Transverse colon (tissue), 4 donors: ENCODE data around the gene TIE1.

Experiments
- EP300 ChIP-seq: sonication (generic); formaldehyde crosslinking; IDR thresholded peaks from one replicate; pipeline ENCODE4 v1.6.1; 2017; ENCODE audit warnings: antibody characterized with exemption, low read depth
- POLR2A ChIP-seq: fragments of 450-650 bp; IDR thresholded peaks from one replicate; pipeline ENCODE4 v1.6.1; 2016; ENCODE audit warnings: antibody characterized with exemption, mild to moderate bottlenecking, moderate library complexity
- POLR2AphosphoS5 ChIP-seq, 3 donors: sonication (generic); formaldehyde crosslinking; IDR thresholded peaks; one replicate each; pipeline ENCODE4 v1.6.1; 2016; ENCODE audit warnings: antibody characterized with exemption in 3 of 3
- TF ChIP-seq, protein P1 (sequence below), 5 experiments: fragments of 200-600 bp in 3 of 5; fragments of 450-650 bp in 2 of 5; sonication (generic) in 3 of 5; IDR thresholded peaks; 1 replicate in 2 of 5; 2 replicates in 3 of 5; pipeline ENCODE4 v1.5.1; 2016 to 2017; ENCODE audit warnings: antibody characterized with exemption in 5 of 5, inconsistent platforms in 3 of 5, mild to moderate bottlenecking in 2 of 5, moderate library complexity in 1 of 5

- TF ChIP-seq, protein P1, sequence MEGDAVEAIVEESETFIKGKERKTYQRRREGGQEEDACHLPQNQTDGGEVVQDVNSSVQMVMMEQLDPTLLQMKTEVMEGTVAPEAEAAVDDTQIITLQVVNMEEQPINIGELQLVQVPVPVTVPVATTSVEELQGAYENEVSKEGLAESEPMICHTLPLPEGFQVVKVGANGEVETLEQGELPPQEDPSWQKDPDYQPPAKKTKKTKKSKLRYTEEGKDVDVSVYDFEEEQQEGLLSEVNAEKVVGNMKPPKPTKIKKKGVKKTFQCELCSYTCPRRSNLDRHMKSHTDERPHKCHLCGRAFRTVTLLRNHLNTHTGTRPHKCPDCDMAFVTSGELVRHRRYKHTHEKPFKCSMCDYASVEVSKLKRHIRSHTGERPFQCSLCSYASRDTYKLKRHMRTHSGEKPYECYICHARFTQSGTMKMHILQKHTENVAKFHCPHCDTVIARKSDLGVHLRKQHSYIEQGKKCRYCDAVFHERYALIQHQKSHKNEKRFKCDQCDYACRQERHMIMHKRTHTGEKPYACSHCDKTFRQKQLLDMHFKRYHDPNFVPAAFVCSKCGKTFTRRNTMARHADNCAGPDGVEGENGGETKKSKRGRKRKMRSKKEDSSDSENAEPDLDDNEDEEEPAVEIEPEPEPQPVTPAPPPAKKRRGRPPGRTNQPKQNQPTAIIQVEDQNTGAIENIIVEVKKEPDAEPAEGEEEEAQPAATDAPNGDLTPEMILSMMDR (IDR thresholded peaks at IDR 0.05): no peak
- TF ChIP-seq POLR2A: no peak
- no peak for TF ChIP-seq EP300
- TF ChIP-seq POLR2AphosphoS5 (IDR thresholded peaks at IDR 0.05): no peak
Observed at GRCh38 chr1:43299101-43299500, 1.7 kb upstream of the TIE1 start.
